Endothelial cell of umbilical vein (primary cell): ENCODE measurements around the gene RGS17. TPM values are rescaled to one million over a fixed set of nuclear protein-coding genes. Genes with fewer than 3 reads are reported as not detected.
"Not testable (repeated sequence)": the region's sequence is repeated elsewhere in the genome, so short reads cannot be mapped to it uniquely, and the experiment has no call there.

ENCODE experiments used
- BruUV-seq: library from RNA; stranded (reverse); fragments of 400-500 nt; replicated peaks from 2 replicates; lab custom pipeline; 2021; lab: Mats Ljungman, UMichigan
- CTCF ChIA-PET: fragments of 300-600, 350-600 bp; sonication (Branson Sonifier 250); formaldehyde crosslinking; loops from one replicate; lab custom pipeline; 2021; ENCODE audit warnings: antibody characterized with exemption, inconsistent platforms; lab: Charles Lee
- POLR2A ChIA-PET: fragments of 300-600, 350-600 bp; sonication (Branson Sonifier 250); formaldehyde crosslinking; loops from one replicate; lab custom pipeline; 2021; ENCODE audit warnings: antibody characterized with exemption, inconsistent platforms; lab: Charles Lee
- DNase-seq: peaks from one replicate; pipeline ENCODE4 v3.0.0-alpha.2; 2011; ENCODE audit warnings: low read depth, low spot score
- FAIRE-seq: peaks from 2 replicates; lab custom pipeline; 2011; peaks lifted over from hg19 to GRCh38; lab: Jason Lieb, UNC
- H2AFZ ChIP-seq: 2 replicates; pipeline ENCODE4 v1.6.0; 2012; ENCODE audit warnings: low read depth, low read length, control low read depth, inconsistent platforms
- H3K27ac ChIP-seq: 2 replicates; pipeline ENCODE4 v1.5.1; 2011; ENCODE audit warnings: low read depth, mild to moderate bottlenecking, control low read depth, low read length, moderate library complexity; ENCODE audit not compliant: insufficient read depth
- H3K27me3 ChIP-seq, 2 experiments: 2 replicates each; pipeline versions ENCODE4 v1.6.0 to v1.6.1; 2011; ENCODE audit warnings: low read length in 2 of 2, mixed read lengths in 1 of 2; ENCODE audit not compliant: control insufficient read depth in 2 of 2, insufficient read depth in 2 of 2
- H3K36me3 ChIP-seq, 2 experiments: 2 replicates in 1 of 2; 3 replicates in 1 of 2; pipeline ENCODE4 v1.5.1; 2011; ENCODE audit warnings: low read length in 2 of 2, mild to moderate bottlenecking in 1 of 2, moderate library complexity in 1 of 2; ENCODE audit not compliant: control insufficient read depth in 2 of 2, insufficient read depth in 2 of 2; ENCODE audit errors: extremely low read depth in 1 of 2
- H3K4me1 ChIP-seq: 3 replicates; pipeline ENCODE4 v1.5.1; 2011; ENCODE audit warnings: mild to moderate bottlenecking, low read length; ENCODE audit not compliant: control insufficient read depth, insufficient read depth; ENCODE audit errors: extremely low read depth
- H3K4me2 ChIP-seq: 2 replicates; pipeline ENCODE4 v1.6.1; 2011; ENCODE audit warnings: low read length, control low read depth, mixed read lengths; ENCODE audit not compliant: insufficient read depth
- H3K4me3 ChIP-seq, 3 experiments: fragments of 200-600 bp in 1 of 3; sonication (generic), shearing (Covaris generic) in 1 of 3; replicated peaks in 1 of 3; 2 replicates each; pipeline ENCODE4 v1.5.1; 2011 to 2016; ENCODE audit warnings: control low read depth in 3 of 3, low read length in 3 of 3, mild to moderate bottlenecking in 2 of 3, inconsistent platforms in 1 of 3, low read depth in 1 of 3, moderate library complexity in 1 of 3; ENCODE audit not compliant: insufficient read depth in 1 of 3
- H3K79me2 ChIP-seq: 2 replicates; pipeline ENCODE4 v1.6.0; 2012; ENCODE audit warnings: low read length, inconsistent platforms; ENCODE audit not compliant: control insufficient read depth, insufficient read depth
- H3K9ac ChIP-seq: replicated peaks from 2 replicates; pipeline ENCODE3; 2011; ENCODE audit warnings: low read length, control low read depth; ENCODE audit not compliant: insufficient read depth; ENCODE audit errors: extremely low read depth
- H3K9me1 ChIP-seq: replicated peaks from 3 replicates; pipeline ENCODE4 v1.6.0; 2011; ENCODE audit warnings: mild to moderate bottlenecking, low read length; ENCODE audit not compliant: control insufficient read depth, insufficient read depth; ENCODE audit errors: extremely low read depth
- H3K9me3 ChIP-seq: replicated peaks from 2 replicates; pipeline ENCODE4 v1.5.1; 2012; ENCODE audit warnings: low read length, inconsistent platforms; ENCODE audit not compliant: control insufficient read depth, insufficient read depth
- H4K20me1 ChIP-seq: replicated peaks from 2 replicates; pipeline ENCODE3; 2011; ENCODE audit warnings: mild to moderate bottlenecking, low read length; ENCODE audit not compliant: control insufficient read depth, insufficient read depth; ENCODE audit errors: extremely low read depth
- EZH2 ChIP-seq: IDR thresholded peaks from 2 replicates; pipeline ENCODE4 v1.6.1; 2012; ENCODE audit warnings: borderline replicate concordance, low read depth, mild to moderate bottlenecking, moderate library complexity, low read length, inconsistent platforms; ENCODE audit not compliant: severe bottlenecking
- POLR2A ChIP-seq: IDR thresholded peaks from 2 replicates; pipeline ENCODE4 v1.6.1; 2012; ENCODE audit warnings: low read depth, mild to moderate bottlenecking, control low read depth, low read length
- POLR2AphosphoS5 ChIP-seq: IDR thresholded peaks from 2 replicates; pipeline ENCODE4 v1.6.1; 2012; ENCODE audit warnings: low read depth, mild to moderate bottlenecking, control low read depth, low read length, moderate library complexity; ENCODE audit not compliant: insufficient read depth
- dilution Hi-C: fragments of 300-500 bp; cut with MboI; formaldehyde crosslinking; loops from one replicate; pipeline ENCODE4 v1.15.0; 2019; ENCODE audit warnings: low sequenced_read_pairs; ENCODE audit not compliant: extremely low pct_ligation_motif_present
- intact Hi-C: fragments of 100-400 bp; cut with micrococcal nuclease; formaldehyde crosslinking; loops from one replicate; pipeline ENCODE4 v1.10.0; 2022
- polyA plus RNA-seq, 4 experiments: library from polyadenylated mRNA; depleted of rRNA in 3 of 4; stranded (reverse) in 3 of 4; unstranded in 1 of 4; fragments of >200 nt; gene quantifications; 2 replicates each; pipeline versions ENCODE4 v1.2.1 to v1.2.3, GENCODE V29; 2011 to 2012; ENCODE audit warnings: missing spikeins in 1 of 4
- total RNA-seq: library from RNA; stranded (reverse); gene quantifications from 2 replicates; pipeline ENCODE4 v1.2.3, GENCODE V29; 2021

RGS17 gene
- total and polyA plus RNA-seq, 2 donors (not counting 3 experiments of a cell fraction or from before 2014, with no cell fraction given), result 0.40 to 1.1 TPM

GRCh38 chr6:153000243-153000642 is 130.8 kb downstream of the RGS17 start:
- Histone ChIP-seq H3K9ac (no peak overlapping the region), H4K20me1 (no peaks in the 10 kb centered on the region), H3K9me1 (no peaks in the 10 kb centered on the region), H3K4me3 (peak overlapping the region in 1 of 3 experiments; percentile 18), H3K9me3 (no peaks in the 10 kb centered on the region), H3K27ac (no peak overlapping the region), H2AFZ (no peak overlapping the region), H3K79me2 (peaks cover 63% of the 10 kb centered on the region), H3K4me1 (peaks cover 22% of the 10 kb centered on the region), H3K4me2 (peak overlapping the region; percentile 42), H3K36me3 (peaks cover 2 to 3% of the 10 kb centered on the region in 2 experiments), H3K27me3 (no peaks in the 10 kb centered on the region)
- TF ChIP-seq POLR2AphosphoS5 (no peak), POLR2A (no peak), EZH2 (no peak)
- FAIRE-seq (no peak), DNase-seq (no peak)
- dilution Hi-C loops, result no loop called here
- BruUV-seq, result no TSS peak
- intact Hi-C loops, result loop anchor here (10.0 kb wide), 1 partner anchor 695 kb away; no protein-coding TSS in a partner anchor
- ChIA-PET CTCF (interaction anchor here (0.7 to 1.2 kb wide), 2 partner anchors 15 to 46 kb away, joined by 3 read pairs; no protein-coding TSS in a partner anchor), POLR2A (no interaction called here)

DNA sequence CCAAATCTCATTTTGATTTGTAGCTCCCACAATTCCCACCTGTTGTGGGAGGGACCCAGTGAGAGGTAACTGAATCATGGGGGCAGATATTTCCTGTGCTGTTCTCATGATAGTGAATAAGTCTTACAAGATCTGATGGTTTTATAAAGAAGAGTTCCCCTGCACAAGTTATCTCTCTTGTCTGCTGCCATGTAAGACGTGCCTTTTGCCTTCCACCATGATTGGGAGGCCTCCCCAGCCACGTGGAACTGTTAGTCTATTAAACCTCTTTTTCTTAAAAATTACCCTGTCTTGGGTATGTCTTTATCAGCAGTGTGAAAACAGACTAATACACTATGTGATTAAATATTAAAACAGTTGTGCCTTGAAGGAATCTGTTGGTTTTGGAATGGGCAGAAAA is 131.5 kb downstream of the RGS17 start:
- H3K9me1 ChIP-seq, H4K20me1 ChIP-seq, H2AFZ ChIP-seq, dilution Hi-C loops, intact Hi-C loops, H3K27me3 ChIP-seq, H3K9ac ChIP-seq, H3K27ac ChIP-seq, H3K9me3 ChIP-seq, FAIRE-seq, BruUV-seq, POLR2A ChIA-PET, DNase-seq, H3K36me3 ChIP-seq, H3K4me3 ChIP-seq: not testable (repeated sequence)
- Histone ChIP-seq H3K4me2 (peak overlapping the region; percentile 42), H3K4me1 (peaks cover 22% of the 10 kb centered on the region), H3K79me2 (peaks cover 67% of the 10 kb centered on the region)
- CTCF ChIA-PET, result interaction anchor here (0.7 kb wide), 1 partner anchor 45 kb away, joined by 3 read pairs; no protein-coding TSS in a partner anchor
